ENCODE measurements around the gene ITGA2B. TPM values are rescaled to one million over a fixed set of nuclear protein-coding genes. Genes with fewer than 3 reads are reported as not detected.
A peak's percentile ranks its signal among the peaks of the same experiment; 100 is the strongest.

The ITGA2B gene
- total and polyA plus RNA-seq, 7 donors = 0.08 to 0.97 (median 0.16) TPM

DNA sequence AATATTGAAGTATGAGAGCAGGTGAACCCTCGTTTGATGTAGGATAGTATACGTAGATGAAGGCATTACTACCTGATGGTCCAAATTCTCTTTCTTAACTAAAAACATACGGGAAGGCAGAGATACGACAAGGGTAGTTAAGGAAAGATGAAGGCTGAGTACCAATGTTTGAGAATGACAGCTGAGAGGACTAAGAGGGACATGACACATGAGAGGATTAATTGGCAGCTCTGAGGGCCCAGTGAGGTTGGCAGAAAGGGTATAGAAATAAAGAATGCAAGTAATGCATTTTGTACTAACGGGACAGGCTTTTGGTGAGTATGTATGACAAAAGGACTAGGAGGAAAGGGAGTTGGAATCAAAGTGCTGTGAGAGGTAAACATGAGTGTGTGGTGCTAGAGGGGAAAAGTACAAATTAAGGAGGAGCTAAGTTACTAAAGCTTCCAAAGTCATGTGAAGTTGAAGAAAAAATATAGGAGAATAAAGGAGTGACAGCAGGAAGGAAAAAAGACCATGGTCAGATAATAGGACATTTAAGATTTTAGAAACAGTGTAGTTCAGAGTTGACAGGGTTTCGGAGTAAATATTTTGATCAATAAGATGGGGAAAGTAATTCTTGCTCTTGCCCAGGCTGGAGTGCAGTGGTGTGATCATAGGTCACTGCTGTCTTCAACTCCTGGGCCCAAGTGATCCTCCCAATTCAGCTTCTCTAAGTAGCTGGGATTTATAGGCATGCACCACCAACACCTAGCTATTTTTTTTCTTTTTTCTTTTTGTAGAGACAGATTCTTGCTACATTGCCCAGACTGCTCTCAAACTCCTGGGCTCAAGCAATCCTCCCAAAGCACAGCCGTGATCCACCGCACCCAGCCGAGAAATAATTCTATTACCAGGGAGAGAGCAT lies 43.1 kb upstream of the ITGA2B start:
- ATAC-seq = peak; percentile 38 to 78 (median 66)
- intact Hi-C loops (cut with DNase I) = loop anchor here in 1 of 2 donors (5.0 kb wide), 1 partner anchor 35 kb away; no protein-coding TSS in a partner anchor
- H3K27ac ChIP-seq = peak overlapping the region; percentile 11

DNA sequence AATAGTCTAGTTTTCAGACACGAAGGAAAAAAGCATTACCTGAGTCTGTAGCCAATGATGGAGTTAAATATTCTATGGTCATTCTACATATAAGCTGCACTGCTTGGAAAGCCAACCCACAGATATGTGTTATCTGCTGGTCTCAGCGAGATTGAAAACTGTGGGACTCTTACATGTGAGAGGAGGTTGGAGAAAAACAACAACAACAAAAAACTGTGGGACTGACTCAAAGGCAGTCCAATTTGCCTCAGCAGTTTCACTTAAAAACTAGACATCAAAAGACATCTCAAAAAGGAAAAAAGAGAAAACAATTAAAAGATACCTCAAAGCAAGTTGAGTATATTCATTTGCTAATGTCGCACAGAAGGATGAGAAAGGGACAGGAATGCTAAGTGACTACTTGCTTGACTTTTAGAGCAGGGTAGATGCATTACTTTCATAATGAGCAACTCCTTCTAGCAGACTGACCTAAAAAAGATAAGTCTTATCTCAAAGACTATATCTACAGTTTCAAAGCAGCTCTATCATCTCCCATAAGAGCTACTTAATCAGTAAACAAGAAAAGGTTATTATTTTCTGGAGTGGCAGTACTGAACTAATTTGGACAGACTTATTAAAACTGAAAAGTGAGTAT lies 35.5 kb upstream of the ITGA2B start:
- H3K36me3 ChIP-seq (ENCODE audit: insufficient read depth in 1 of 2, low read depth in 1 of 2) = peaks cover 3 to 83% of the 10 kb centered on the region in 2 donors
- H3K9me3 ChIP-seq = no peaks in the 10 kb centered on the region
- no peaks in the 10 kb centered on the region for H3K27me3 ChIP-seq (ENCODE audit: insufficient read depth in 3 of 3, low read length in 2 of 3)
- ATAC-seq (no peak), DNase-seq (no peak)
- TF ChIP-seq, protein P1, sequence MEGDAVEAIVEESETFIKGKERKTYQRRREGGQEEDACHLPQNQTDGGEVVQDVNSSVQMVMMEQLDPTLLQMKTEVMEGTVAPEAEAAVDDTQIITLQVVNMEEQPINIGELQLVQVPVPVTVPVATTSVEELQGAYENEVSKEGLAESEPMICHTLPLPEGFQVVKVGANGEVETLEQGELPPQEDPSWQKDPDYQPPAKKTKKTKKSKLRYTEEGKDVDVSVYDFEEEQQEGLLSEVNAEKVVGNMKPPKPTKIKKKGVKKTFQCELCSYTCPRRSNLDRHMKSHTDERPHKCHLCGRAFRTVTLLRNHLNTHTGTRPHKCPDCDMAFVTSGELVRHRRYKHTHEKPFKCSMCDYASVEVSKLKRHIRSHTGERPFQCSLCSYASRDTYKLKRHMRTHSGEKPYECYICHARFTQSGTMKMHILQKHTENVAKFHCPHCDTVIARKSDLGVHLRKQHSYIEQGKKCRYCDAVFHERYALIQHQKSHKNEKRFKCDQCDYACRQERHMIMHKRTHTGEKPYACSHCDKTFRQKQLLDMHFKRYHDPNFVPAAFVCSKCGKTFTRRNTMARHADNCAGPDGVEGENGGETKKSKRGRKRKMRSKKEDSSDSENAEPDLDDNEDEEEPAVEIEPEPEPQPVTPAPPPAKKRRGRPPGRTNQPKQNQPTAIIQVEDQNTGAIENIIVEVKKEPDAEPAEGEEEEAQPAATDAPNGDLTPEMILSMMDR (IDR thresholded peaks at IDR 0.05) = no peak
- H3K4me1 ChIP-seq = no peaks in the 10 kb centered on the region
- 93 to 95% (median 93%) methylated on average over 3 of the region's 3 CpGs for WGBS, 3 donors
- H3K4me3 ChIP-seq = no peak overlapping the region
- intact Hi-C loops (cut with DNase I) = loop anchor here in 1 of 2 donors (5.0 kb wide), 1 partner anchor 42 kb away; no protein-coding TSS in a partner anchor
- no peak overlapping the region for H3K27ac ChIP-seq

More for the DNA sequence above, 43.1 kb upstream of the ITGA2B start:
- WGBS, 3 donors = 47 to 60% (median 50%) methylated on average over 9 of the region's 9 CpGs
- TF ChIP-seq, protein P1 (IDR thresholded peaks at IDR 0.05) = no peak
- no peak for DNase-seq
- H3K27me3 ChIP-seq (ENCODE audit: insufficient read depth in 3 of 3, low read length in 2 of 3) = no peaks in the 10 kb centered on the region
- no peaks in the 10 kb centered on the region for H3K9me3 ChIP-seq
- peaks cover 0 to 74% of the 10 kb centered on the region in 2 donors for H3K36me3 ChIP-seq (ENCODE audit: insufficient read depth in 1 of 2, low read depth in 1 of 2)
- peaks cover 30% of the 10 kb centered on the region for H3K4me1 ChIP-seq
- H3K4me3 ChIP-seq = no peak overlapping the region

DNA sequence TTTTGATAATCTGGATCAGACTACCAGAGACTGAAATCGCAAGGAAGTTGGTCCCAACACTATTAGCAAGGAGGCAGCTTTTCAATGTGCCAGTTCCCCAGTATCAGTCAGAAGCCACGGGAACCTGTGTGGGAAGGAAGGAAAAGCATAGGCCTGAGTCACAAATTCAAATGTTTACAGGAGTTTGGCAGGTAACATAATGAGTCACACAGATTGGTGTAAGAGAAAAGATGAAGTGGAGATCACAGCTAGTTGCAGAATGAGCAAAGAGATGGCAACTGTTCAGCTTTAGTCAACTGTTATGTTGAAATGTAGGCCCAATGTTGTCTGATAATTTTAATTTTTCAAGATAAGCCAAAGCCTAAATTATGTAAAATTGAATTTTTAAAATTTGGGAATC lies 28.1 kb upstream of the ITGA2B start:
- ATAC-seq (peak; percentile 72 to 92 (median 84)), DNase-seq (no peak)
- H3K9me3 ChIP-seq = no peaks in the 10 kb centered on the region
- intact Hi-C loops (cut with DNase I) = no loop called here
- TF ChIP-seq, protein P1 (IDR thresholded peaks at IDR 0.05) = no peak
- H3K27me3 ChIP-seq (ENCODE audit: insufficient read depth in 3 of 3, low read length in 2 of 3) = no peaks in the 10 kb centered on the region
- H3K4me1 ChIP-seq = no peaks in the 10 kb centered on the region
- WGBS, 3 donors = 83 to 93% (median 89%) methylated on average over 2 of the region's 2 CpGs
- H3K27ac ChIP-seq = peak overlapping the region; percentile 18
- peaks cover 0 to 65% of the 10 kb centered on the region in 2 donors for H3K36me3 ChIP-seq (ENCODE audit: insufficient read depth in 1 of 2, low read depth in 1 of 2)
- H3K4me3 ChIP-seq = no peak overlapping the region

DNA sequence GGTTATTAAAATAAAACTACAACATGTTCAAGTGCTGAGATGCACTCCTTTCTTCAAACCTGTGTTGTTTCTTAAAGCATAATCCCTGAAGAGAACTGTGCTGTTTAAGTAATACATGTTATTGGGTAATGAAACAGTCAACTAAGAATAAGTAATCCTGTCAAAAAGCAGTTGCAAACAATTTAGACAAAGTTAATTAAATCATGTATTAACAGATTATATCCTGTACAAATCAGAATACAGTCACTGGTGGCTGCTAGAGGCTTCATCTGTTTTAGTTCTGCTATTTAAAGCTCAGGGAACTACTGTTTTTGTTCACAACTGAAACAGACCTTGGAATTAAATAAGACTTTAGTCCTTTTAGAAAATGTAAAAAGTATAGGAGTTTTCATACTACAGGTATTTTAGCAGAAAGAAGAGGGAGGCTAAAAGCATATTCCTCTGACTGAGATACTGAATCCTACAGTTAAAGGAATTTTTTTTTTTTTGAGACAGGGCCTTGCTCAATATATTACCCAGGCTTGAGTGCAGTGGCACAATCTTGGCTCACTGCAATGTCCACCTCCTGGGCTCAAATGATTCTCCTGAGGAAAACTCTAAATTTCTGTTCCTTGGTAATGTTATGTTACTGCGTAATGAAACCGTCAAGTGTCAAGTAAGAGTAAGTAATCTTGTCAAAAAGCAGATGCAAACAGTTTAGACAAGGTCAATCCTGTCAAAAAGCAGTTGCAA lies 27.3 kb upstream of the ITGA2B start:
- Histone ChIP-seq H3K27ac (no peak overlapping the region), H3K4me1 (no peaks in the 10 kb centered on the region), H3K4me3 (no peak overlapping the region), H3K27me3 (ENCODE audit: insufficient read depth in 3 of 3, low read length in 2 of 3) (no peaks in the 10 kb centered on the region), H3K9me3 (no peaks in the 10 kb centered on the region), H3K36me3 (ENCODE audit: insufficient read depth in 1 of 2, low read depth in 1 of 2) (peaks cover 0 to 56% of the 10 kb centered on the region in 2 donors)
- TF ChIP-seq, protein P1 (IDR thresholded peaks at IDR 0.05) = no peak
- WGBS, 3 donors = 83 to 94% (median 89%) methylated on average over 2 of the region's 2 CpGs
- intact Hi-C loops (cut with DNase I) = no loop called here
- peak in 1 of 4 donors; percentile 16 for ATAC-seq
- no peak for DNase-seq
